DOHH2 (cell line): ENCODE results near the gene RPL41.

ENCODE experiments used
- EZH2phosphoT487 ChIP-seq: fragments of 200-600 bp; sonication (generic); IDR thresholded peaks from 2 replicates; pipeline ENCODE4 v1.6.1; 2017; ENCODE audit warnings: borderline replicate concordance, mild to moderate bottlenecking, antibody characterized with exemption, low read length, moderate library complexity, mixed read lengths
- TF ChIP-seq, protein P1 (sequence below): fragments of 200-600 bp; sonication (generic); IDR thresholded peaks from one replicate; pipeline ENCODE4 v1.5.1; 2014; ENCODE audit warnings: antibody characterized with exemption, mild to moderate bottlenecking, low read depth, low read length; ENCODE audit not compliant: poor library complexity, severe bottlenecking

DNA sequence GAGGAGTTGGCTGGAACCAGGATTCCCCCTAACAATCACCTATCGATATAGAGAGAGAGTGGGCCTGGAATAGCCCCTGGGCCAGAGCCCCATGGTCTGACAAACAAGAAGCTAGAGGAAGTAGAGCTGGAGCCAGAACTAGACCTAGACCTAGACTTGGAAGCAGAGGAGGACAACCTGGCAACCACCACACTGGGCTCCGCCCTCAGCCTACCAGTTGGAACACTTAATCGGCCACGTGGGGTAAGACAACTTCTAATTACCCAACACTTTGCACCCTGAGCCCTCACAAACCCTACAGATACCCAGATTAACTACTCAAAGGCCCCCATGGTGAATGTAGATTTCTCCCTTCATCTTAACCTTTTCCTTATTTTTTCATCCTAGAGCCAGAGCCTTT is 16.6 kb upstream of the RPL41 start:
- TF ChIP-seq, protein P1, sequence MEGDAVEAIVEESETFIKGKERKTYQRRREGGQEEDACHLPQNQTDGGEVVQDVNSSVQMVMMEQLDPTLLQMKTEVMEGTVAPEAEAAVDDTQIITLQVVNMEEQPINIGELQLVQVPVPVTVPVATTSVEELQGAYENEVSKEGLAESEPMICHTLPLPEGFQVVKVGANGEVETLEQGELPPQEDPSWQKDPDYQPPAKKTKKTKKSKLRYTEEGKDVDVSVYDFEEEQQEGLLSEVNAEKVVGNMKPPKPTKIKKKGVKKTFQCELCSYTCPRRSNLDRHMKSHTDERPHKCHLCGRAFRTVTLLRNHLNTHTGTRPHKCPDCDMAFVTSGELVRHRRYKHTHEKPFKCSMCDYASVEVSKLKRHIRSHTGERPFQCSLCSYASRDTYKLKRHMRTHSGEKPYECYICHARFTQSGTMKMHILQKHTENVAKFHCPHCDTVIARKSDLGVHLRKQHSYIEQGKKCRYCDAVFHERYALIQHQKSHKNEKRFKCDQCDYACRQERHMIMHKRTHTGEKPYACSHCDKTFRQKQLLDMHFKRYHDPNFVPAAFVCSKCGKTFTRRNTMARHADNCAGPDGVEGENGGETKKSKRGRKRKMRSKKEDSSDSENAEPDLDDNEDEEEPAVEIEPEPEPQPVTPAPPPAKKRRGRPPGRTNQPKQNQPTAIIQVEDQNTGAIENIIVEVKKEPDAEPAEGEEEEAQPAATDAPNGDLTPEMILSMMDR = no peak
- TF ChIP-seq EZH2phosphoT487 = no peak
